Type B pancreatic cell (in vitro differentiated cells): ENCODE results near the gene COL15A1. TPM values are rescaled to one million over a fixed set of nuclear protein-coding genes. Genes with fewer than 3 reads are reported as not detected.

Experiments used
- DNase-seq: peaks from one replicate; pipeline ENCODE4 v3.0.0; 2021; ENCODE audit warnings: mixed read lengths; ENCODE audit not compliant: unreplicated experiment; ENCODE audit errors: extremely low spot score
- H3K27ac Mint-ChIP-seq: 2 replicates; pipeline ENCODE4 v1.8.0; 2021; ENCODE audit warnings: mild to moderate bottlenecking, mixed read lengths
- H3K27me3 Mint-ChIP-seq: 2 replicates; pipeline ENCODE4 v1.8.0; 2021; ENCODE audit warnings: mixed read lengths
- H3K36me3 Mint-ChIP-seq: 2 replicates; pipeline ENCODE4 v1.8.0; 2021; ENCODE audit warnings: mixed read lengths
- H3K4me1 Mint-ChIP-seq: one replicate; pipeline ENCODE4 v1.8.0; 2021; ENCODE audit warnings: mixed read lengths; ENCODE audit not compliant: unreplicated experiment
- H3K4me3 Mint-ChIP-seq: 2 replicates; pipeline ENCODE4 v1.8.0; 2021; ENCODE audit warnings: mild to moderate bottlenecking, mixed read lengths
- H3K9me3 Mint-ChIP-seq: 2 replicates; pipeline ENCODE4 v1.8.0; 2021; ENCODE audit warnings: mixed read lengths
- total RNA-seq: library from RNA; stranded (reverse); gene quantifications from 2 replicates; pipeline ENCODE4 v1.2.1, GENCODE V29; 2021; ENCODE audit warnings: low replicate concordance
- TF ChIP-seq, protein P1 (sequence below): fragments of 200-600 bp; sonication (generic); conservative IDR thresholded peaks from 2 replicates; pipeline ENCODE4 v1.5.0; 2021; ENCODE audit warnings: antibody characterized with exemption, mild to moderate bottlenecking

The COL15A1 gene
- total RNA-seq, 1 donor from 2014 or later, result 0.68 TPM

- H3K9me3 Mint-ChIP-seq, result peaks cover 4% of the 10 kb centered on the region
- peak; percentile 34 for DNase-seq
- peaks cover 15% of the 10 kb centered on the region for H3K4me1 Mint-ChIP-seq
- H3K27ac Mint-ChIP-seq, result no peak overlapping the region
- peaks cover 3% of the 10 kb centered on the region for H3K27me3 Mint-ChIP-seq
- H3K36me3 Mint-ChIP-seq, result no peaks in the 10 kb centered on the region
- H3K4me3 Mint-ChIP-seq, result no peak overlapping the region
- TF ChIP-seq, protein P1, sequence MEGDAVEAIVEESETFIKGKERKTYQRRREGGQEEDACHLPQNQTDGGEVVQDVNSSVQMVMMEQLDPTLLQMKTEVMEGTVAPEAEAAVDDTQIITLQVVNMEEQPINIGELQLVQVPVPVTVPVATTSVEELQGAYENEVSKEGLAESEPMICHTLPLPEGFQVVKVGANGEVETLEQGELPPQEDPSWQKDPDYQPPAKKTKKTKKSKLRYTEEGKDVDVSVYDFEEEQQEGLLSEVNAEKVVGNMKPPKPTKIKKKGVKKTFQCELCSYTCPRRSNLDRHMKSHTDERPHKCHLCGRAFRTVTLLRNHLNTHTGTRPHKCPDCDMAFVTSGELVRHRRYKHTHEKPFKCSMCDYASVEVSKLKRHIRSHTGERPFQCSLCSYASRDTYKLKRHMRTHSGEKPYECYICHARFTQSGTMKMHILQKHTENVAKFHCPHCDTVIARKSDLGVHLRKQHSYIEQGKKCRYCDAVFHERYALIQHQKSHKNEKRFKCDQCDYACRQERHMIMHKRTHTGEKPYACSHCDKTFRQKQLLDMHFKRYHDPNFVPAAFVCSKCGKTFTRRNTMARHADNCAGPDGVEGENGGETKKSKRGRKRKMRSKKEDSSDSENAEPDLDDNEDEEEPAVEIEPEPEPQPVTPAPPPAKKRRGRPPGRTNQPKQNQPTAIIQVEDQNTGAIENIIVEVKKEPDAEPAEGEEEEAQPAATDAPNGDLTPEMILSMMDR, result no peak
These were observed 46.6 kb downstream of the COL15A1 start for GRCh38 chr9:98990181-98990870.

DNA sequence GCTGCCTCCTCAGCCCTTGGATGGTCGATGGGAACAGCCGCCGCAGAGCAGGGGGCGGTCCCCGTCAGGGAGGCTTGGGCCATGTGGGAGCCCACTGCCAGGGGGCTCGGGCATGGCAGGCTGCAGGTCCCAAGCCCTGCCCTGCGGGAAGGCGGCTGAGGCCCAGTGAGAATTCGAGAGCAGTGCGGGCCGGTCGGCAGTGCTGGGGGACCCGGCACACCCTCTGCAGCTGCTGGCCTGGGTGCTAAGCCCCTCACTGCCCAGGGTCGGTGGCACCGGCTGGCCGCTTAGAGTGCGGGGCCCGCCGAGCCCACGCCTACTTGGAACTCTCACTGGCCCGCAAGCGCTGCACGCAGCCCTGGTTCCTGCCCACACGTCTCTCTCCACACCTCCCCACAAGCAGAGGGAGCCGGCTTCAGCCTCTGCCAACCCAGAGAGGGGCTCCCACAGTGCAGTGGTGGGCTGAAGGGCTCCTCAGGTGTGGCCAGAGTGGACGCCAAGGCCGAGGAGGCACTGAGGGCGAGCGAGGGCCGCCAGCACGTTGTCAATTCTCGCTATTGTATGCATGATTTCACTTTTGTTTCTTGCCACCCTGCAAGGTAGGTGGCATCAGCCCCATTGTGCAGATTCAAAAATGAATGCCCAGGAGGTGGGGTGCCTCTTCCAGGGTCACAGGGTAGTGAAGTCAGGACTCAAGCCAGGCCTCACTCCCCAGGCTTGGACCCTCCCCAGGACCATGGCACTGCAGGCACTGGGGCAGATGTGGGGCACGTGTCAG lies 48.6 kb downstream of the COL15A1 start:
- TF ChIP-seq, protein P1, result no peak
- no peaks in the 10 kb centered on the region for H3K36me3 Mint-ChIP-seq
- H3K27me3 Mint-ChIP-seq, result peaks cover 14% of the 10 kb centered on the region
- no peak overlapping the region for H3K4me3 Mint-ChIP-seq
- peaks cover 4% of the 10 kb centered on the region for H3K9me3 Mint-ChIP-seq
- no peak overlapping the region for H3K27ac Mint-ChIP-seq
- peak; percentile 62 for DNase-seq
- H3K4me1 Mint-ChIP-seq, result peaks cover 15% of the 10 kb centered on the region

DNA sequence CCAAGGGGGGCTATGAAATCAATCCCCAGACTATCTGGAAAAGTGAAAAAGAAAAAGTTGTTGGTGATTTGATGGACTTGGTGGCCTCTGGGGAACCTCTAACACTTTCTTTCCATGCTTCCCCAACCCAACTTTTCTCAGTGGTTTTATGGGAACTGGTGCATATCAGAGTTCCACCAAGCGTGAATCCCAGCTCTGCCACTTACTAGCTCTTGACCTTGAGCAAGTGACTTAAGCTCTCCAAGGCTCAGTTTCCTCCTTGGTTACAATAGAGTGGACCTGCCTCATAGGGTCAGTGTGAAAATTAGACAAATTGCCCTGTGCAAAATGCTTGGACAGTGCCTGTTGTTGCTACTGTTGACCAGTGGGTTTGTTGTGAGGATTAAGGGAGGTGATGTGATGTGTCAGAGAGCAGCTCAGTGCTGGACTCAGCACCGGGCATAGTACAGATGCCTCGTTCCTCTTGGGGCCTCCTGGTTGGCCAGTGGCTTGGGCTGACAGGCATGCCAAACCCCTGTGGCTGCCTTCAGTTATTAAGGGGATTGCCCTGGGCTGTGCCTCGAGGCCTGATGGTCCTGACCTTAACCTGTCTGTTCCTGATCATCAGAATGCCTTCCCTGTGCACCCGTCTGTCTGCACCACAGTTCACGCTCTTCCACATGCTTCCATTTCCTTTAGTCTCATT lies 49.3 kb downstream of the COL15A1 start:
- H3K9me3 Mint-ChIP-seq, result peaks cover 4% of the 10 kb centered on the region
- no peak overlapping the region for H3K4me3 Mint-ChIP-seq
- peaks cover 16% of the 10 kb centered on the region for H3K4me1 Mint-ChIP-seq
- TF ChIP-seq, protein P1, result no peak
- DNase-seq, result peak; percentile 37
- H3K27me3 Mint-ChIP-seq, result peaks cover 19% of the 10 kb centered on the region
- H3K27ac Mint-ChIP-seq, result no peak overlapping the region
- no peaks in the 10 kb centered on the region for H3K36me3 Mint-ChIP-seq

- no peaks in the 10 kb centered on the region for H3K36me3 Mint-ChIP-seq
- H3K4me3 Mint-ChIP-seq, result no peak overlapping the region
- H3K27ac Mint-ChIP-seq, result no peak overlapping the region
- TF ChIP-seq, protein P1, result no peak
- H3K27me3 Mint-ChIP-seq, result peaks cover 21% of the 10 kb centered on the region
- H3K4me1 Mint-ChIP-seq, result peaks cover 17% of the 10 kb centered on the region
- peaks cover 4% of the 10 kb centered on the region for H3K9me3 Mint-ChIP-seq
- peak; percentile 36 for DNase-seq
These were observed 49.9 kb downstream of the COL15A1 start for GRCh38 chr9:98993570-98993945.

DNA sequence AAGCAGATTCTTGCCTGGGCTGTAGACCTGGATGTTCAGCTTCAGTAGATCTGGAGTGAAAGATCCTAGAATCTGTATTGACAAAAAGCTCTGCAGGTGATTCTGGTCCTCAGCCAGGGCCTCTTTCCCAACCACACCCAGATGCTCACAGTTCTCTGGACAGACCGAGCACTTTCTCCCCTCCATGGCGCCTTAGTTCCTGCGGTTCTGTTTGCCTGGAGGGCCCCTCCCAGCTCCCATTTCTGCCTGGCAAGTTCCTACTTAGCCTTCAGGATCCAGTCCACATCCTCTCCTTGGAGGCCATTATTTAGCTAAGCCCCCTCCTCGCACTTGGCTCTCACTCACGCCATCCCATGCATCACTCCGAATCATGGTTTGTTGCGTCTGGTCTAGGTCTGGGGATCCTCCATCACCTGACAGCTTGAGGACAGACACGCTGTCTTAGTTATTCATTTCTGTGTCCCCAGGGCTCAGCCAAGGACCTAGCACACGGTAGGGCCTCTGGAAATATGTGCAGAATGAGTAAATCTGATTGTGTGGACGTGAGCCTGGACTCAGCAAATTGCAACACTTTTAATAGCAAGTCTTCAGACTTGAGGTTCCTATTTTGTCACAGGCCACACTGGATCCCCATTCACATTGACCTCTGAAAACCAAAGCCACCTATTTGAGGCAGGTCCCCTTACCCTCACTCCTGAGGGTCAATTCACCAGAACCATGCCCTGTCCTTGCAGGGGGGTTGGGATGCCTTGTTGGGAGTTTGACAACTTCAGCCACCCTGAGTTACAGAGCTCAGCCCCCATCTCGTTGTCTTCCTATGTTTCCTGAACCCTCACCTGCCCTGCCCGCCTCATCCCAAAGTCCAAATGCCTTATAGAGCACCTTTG lies 50.7 kb downstream of the COL15A1 start:
- Mint-ChIP-seq H3K9me3 (peaks cover 4% of the 10 kb centered on the region), H3K36me3 (no peaks in the 10 kb centered on the region), H3K27ac (no peak overlapping the region), H3K4me3 (no peak overlapping the region), H3K27me3 (peaks cover 22% of the 10 kb centered on the region), H3K4me1 (peaks cover 14% of the 10 kb centered on the region)
- TF ChIP-seq, protein P1, result no peak
- DNase-seq, result peak; percentile 24
